Stimulated activated CD4-positive, alpha-beta T cell treated with anti-CD3 and anti-CD28 coated beads, Interleukin-1b, Interleukin-23, amount 100 ng/mL, for 1 hour (primary cell): ENCODE data around the gene GLIPR1L2.

ENCODE experiments used
- DNase-seq, 2 donors: peaks; one replicate each; pipeline ENCODE4 v3.0.0-alpha.2; 2020; ENCODE audit warnings: low read depth in 2 of 2

The GLIPR1L2 gene

GRCh38 chr12:75476071-75476470, 85.2 kb downstream of the GLIPR1L2 start:
- DNase-seq: no peak

- no peak for DNase-seq
These were observed 86.2 kb downstream of the GLIPR1L2 start for GRCh38 chr12:75477137-75477536.

- DNase-seq: no peak
These were observed 87.4 kb downstream of the GLIPR1L2 start for GRCh38 chr12:75478116-75478794.

GRCh38 chr12:75479963-75480461, 89.1 kb downstream of the GLIPR1L2 start:
- no peak for DNase-seq

- peak; percentile 39 to 46 for DNase-seq
These were observed 89.6 kb downstream of the GLIPR1L2 start, which contains the start of gene GLIPR1 for GRCh38 chr12:75480469-75480949. TSS of gene GLIPR1 (plus strand) at chr12:75480755. CDS start at chr12:75480881, 126 bp downstream.

- DNase-seq: no peak
These were observed 90.3 kb downstream of the GLIPR1L2 start for GRCh38 chr12:75481013-75481705.

GRCh38 chr12:75481774-75482173, 90.9 kb downstream of the GLIPR1L2 start:
- DNase-seq: no peak
